Suprapubic skin (tissue), 4 donors: ENCODE data around the gene DKK3. TPM values are rescaled to one million over a fixed set of nuclear protein-coding genes. Genes with fewer than 3 reads are reported as not detected.
"Not testable (repeated sequence)": the region's sequence is repeated elsewhere in the genome, so short reads cannot be mapped to it uniquely, and the experiment has no call there.

Source experiments
- DNase-seq, 2 donors: peaks; one replicate each; pipeline ENCODE4 v3.0.0-alpha.2; 2019; ENCODE audit warnings: low spot score in 2 of 2
- H3K27ac ChIP-seq: fragments of 200-600 bp; sonication (generic); one replicate; pipeline ENCODE4 v1.5.1; 2019
- H3K27me3 ChIP-seq: fragments of 200-600 bp; sonication (generic); one replicate; pipeline ENCODE4 v1.5.1; 2019
- H3K36me3 ChIP-seq: fragments of 200-600 bp; sonication (generic); one replicate; pipeline ENCODE4 v1.5.1; 2019
- H3K4me1 ChIP-seq: fragments of 200-600 bp; sonication (generic); one replicate; pipeline ENCODE4 v1.5.1; 2019
- H3K4me3 ChIP-seq: fragments of 200-600 bp; sonication (generic); one replicate; pipeline ENCODE4 v1.5.1; 2019; ENCODE audit warnings: mild to moderate bottlenecking
- H3K9me3 ChIP-seq: fragments of 200-600 bp; sonication (generic); one replicate; pipeline ENCODE4 v1.5.1; 2019
- CTCF ChIP-seq, 2 donors: fragments of 200-600 bp in 1 of 2; fragments of 450-650 bp in 1 of 2; sonication (generic) in 1 of 2; IDR thresholded peaks; one replicate each; pipeline ENCODE4 v1.5.1; 2016 to 2019; ENCODE audit warnings: antibody characterized with exemption in 2 of 2, mild to moderate bottlenecking in 1 of 2, moderate library complexity in 1 of 2
- EP300 ChIP-seq: sonication (generic); formaldehyde crosslinking; IDR thresholded peaks from one replicate; pipeline ENCODE4 v1.6.1; 2017; ENCODE audit warnings: antibody characterized with exemption
- POLR2A ChIP-seq, 2 donors: fragments of 450-650 bp; IDR thresholded peaks; one replicate each; pipeline ENCODE4 v1.6.1; 2017; ENCODE audit warnings: antibody characterized with exemption in 2 of 2, mild to moderate bottlenecking in 2 of 2, moderate library complexity in 2 of 2
- POLR2AphosphoS5 ChIP-seq, 3 donors: sonication (generic); formaldehyde crosslinking; IDR thresholded peaks; one replicate each; pipeline ENCODE4 v1.6.1; 2017; ENCODE audit warnings: antibody characterized with exemption in 3 of 3
- WGBS: methylation state at CpG from one replicate; pipeline ENCODE4 v1.1.5; 2018; 5-methylcytosine and 5-hydroxymethylcytosine counted together
- total RNA-seq, 4 donors: library from RNA; depleted of rRNA; stranded (reverse); fragments of >200 nt; gene quantifications; one replicate each; pipeline ENCODE4 v1.1.0, GENCODE V29; 2016

DKK3 gene
- total RNA-seq, 4 donors from 2014 or later: 105 to 152 (median 137) TPM

- Histone ChIP-seq H3K4me3 (no peak overlapping the region), H3K4me1 (peaks cover 25% of the 10 kb centered on the region), H3K9me3 (no peaks in the 10 kb centered on the region), H3K27me3 (no peaks in the 10 kb centered on the region), H3K27ac (no peak overlapping the region), H3K36me3 (no peaks in the 10 kb centered on the region)
- WGBS: 54% methylated on average over 7 of the region's 7 CpGs
- no peak for TF ChIP-seq EP300
- no peak for TF ChIP-seq CTCF (IDR thresholded peaks at IDR 0.05)
- TF ChIP-seq POLR2AphosphoS5 (IDR thresholded peaks at IDR 0.05): no peak
- no peak for TF ChIP-seq POLR2A (IDR thresholded peaks at IDR 0.05)
- no peak for DNase-seq
Observed at GRCh38 chr11:12042215-12042676, 33.8 kb upstream of the DKK3 start.

- 100% methylated on average over 3 of the region's 5 CpGs for WGBS
- H3K27ac ChIP-seq, H3K4me3 ChIP-seq, DNase-seq, H3K27me3 ChIP-seq, H3K36me3 ChIP-seq, H3K9me3 ChIP-seq: not testable (repeated sequence)
- H3K4me1 ChIP-seq: peaks cover 21% of the 10 kb centered on the region
Observed at GRCh38 chr11:12040719-12041118, 32.3 kb upstream of the DKK3 start.

GRCh38 chr11:12032968-12033367 is 24.5 kb upstream of the DKK3 start:
- WGBS: 83% methylated on average over 2 of the region's 2 CpGs
- Histone ChIP-seq H3K4me3 (no peak overlapping the region), H3K4me1 (no peaks in the 10 kb centered on the region), H3K27ac (no peak overlapping the region), H3K27me3 (peaks cover 4% of the 10 kb centered on the region), H3K36me3 (no peaks in the 10 kb centered on the region), H3K9me3 (no peaks in the 10 kb centered on the region)
- no peak for DNase-seq
- no peak for TF ChIP-seq POLR2AphosphoS5 (IDR thresholded peaks at IDR 0.05)

DNA sequence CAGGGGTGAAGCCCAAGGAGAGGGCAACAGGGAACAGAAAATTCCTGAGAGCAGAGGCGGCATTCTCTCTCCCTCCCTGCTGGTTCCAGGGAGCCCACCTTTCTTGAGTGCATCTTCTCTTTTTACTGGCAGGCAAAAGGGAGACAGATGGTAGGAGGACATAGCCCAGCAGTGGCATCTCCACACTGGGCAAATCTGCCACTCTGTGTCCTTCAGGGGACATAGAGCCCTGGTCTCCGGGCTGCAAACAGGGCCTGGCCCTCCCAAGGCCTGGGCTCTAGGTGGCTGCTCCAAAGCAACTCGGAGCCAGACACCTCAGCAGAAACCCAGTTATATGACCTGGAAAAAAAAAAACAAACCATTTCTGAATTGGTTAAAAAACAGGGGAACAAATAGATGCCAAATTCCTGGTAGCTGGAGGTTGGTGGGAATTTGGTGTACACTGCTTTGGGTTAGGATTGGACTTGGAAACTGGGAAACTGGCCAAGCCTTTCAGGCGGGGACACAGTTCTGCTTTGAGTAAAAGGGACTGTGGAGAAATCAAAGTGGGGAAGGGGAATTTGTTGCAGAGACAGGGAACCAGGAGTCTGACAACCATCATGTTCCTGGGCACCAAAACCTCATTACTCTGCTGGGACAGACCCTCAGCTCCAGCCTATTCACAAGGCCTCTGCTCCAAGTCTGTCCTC is 23.6 kb upstream of the DKK3 start:
- H3K9me3 ChIP-seq: no peaks in the 10 kb centered on the region
- H3K4me3 ChIP-seq: no peak overlapping the region
- no peak for TF ChIP-seq EP300
- no peak for TF ChIP-seq POLR2A (IDR thresholded peaks at IDR 0.05)
- no peak for TF ChIP-seq CTCF (IDR thresholded peaks at IDR 0.05)
- TF ChIP-seq POLR2AphosphoS5 (IDR thresholded peaks at IDR 0.05): no peak
- H3K36me3 ChIP-seq: no peaks in the 10 kb centered on the region
- DNase-seq: no peak
- peaks cover 4% of the 10 kb centered on the region for H3K27me3 ChIP-seq
- no peak overlapping the region for H3K27ac ChIP-seq
- 83% methylated on average over 4 of the region's 4 CpGs for WGBS
- no peaks in the 10 kb centered on the region for H3K4me1 ChIP-seq

DNA sequence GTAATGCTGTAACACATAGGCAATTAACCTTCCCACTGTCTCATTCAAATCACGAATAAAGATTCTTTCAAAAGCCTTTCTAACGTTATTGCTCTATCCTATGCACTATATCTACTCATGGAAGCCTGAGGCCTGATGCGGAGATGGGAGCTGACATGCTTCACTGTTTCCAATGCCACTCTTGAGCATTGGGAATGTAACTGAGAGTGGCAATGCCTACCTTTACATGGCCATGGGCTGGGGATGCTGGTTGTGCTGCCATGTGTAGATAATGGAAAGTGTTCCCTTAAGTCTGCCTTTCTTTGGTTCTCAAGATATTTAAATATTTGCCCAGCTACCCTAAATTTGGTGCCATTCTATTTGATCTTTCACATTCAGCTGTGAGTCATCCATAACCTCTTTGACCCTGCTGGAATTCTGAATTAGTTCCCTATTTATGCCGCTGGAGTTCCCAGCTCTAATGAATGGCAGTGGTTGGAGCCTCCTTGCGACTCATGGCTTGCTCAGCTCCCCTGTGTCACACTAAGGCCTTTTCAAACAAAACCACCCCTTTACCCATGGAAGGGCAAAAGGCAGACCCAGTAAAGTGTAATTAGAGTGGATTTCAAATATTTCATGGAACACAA is 21.4 kb upstream of the DKK3 start:
- Histone ChIP-seq H3K4me3 (no peak overlapping the region), H3K27ac (no peak overlapping the region), H3K36me3 (no peaks in the 10 kb centered on the region), H3K9me3 (no peaks in the 10 kb centered on the region), H3K27me3 (peaks cover 4% of the 10 kb centered on the region), H3K4me1 (no peaks in the 10 kb centered on the region)
- DNase-seq: no peak
- 80% methylated on average over 5 of the region's 5 CpGs for WGBS
- TF ChIP-seq CTCF (IDR thresholded peaks at IDR 0.05): no peak
- no peak for TF ChIP-seq POLR2A (IDR thresholded peaks at IDR 0.05)
- TF ChIP-seq EP300: no peak
- no peak for TF ChIP-seq POLR2AphosphoS5 (IDR thresholded peaks at IDR 0.05)

DNA sequence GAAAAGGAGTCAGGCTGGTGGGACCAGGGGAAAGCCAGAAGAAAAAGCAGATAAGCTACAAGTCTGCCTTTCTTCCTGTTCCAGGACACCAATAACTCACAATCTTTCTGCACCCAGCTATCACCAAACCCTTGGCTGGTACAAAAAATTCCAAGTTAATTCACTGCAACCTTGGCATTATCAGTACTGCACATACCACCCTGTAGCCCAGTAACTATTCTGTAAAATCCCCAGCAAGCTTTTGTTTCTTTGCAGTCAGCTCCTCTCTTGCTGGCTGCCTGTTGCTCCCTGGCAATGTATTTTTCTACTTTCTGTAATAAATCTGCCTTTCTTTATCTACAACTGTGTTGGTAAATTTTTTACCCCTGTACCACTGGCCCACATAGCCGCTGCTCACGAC is 20.7 kb upstream of the DKK3 start:
- Histone ChIP-seq H3K4me1 (no peaks in the 10 kb centered on the region), H3K27me3 (peaks cover 4% of the 10 kb centered on the region), H3K4me3 (no peak overlapping the region), H3K36me3 (no peaks in the 10 kb centered on the region), H3K9me3 (no peaks in the 10 kb centered on the region), H3K27ac (no peak overlapping the region)
- peak in 1 of 2 donors; percentile 52 for DNase-seq
- WGBS: 100% methylated on average over 2 of the region's 2 CpGs
- TF ChIP-seq POLR2A (IDR thresholded peaks at IDR 0.05): no peak
- TF ChIP-seq POLR2AphosphoS5 (IDR thresholded peaks at IDR 0.05): no peak
- no peak for TF ChIP-seq CTCF (IDR thresholded peaks at IDR 0.05)
- TF ChIP-seq EP300: no peak
